H7 (cell line): ENCODE results near the gene KRT222. TPM values are rescaled to one million over a fixed set of nuclear protein-coding genes. Genes with fewer than 3 reads are reported as not detected.

Source experiments
- DNase-seq: peaks from one replicate; pipeline ENCODE4 v3.0.0; 2012
- H3K27me3 ChIP-seq: 2 replicates; pipeline ENCODE4 v1.6.0; 2011; ENCODE audit warnings: mild to moderate bottlenecking, low read length; ENCODE audit not compliant: control insufficient read depth, insufficient read depth
- H3K36me3 ChIP-seq: replicated peaks from 2 replicates; pipeline ENCODE4 v1.5.1; 2011; ENCODE audit warnings: low read length; ENCODE audit not compliant: control insufficient read depth, insufficient read depth
- H3K4me3 ChIP-seq: 2 replicates; pipeline ENCODE4 v1.5.1; 2011; ENCODE audit warnings: low read depth, mild to moderate bottlenecking, control low read depth, low read length, moderate library complexity; ENCODE audit not compliant: insufficient read depth
- total RNA-seq: library from RNA; depleted of rRNA; stranded (reverse); fragments of >200 nt; shearing (Covaris generic); gene quantifications from 2 replicates; pipeline ENCODE4 v1.2.3, GENCODE V29; 2014

The KRT222 gene
- total RNA-seq, 1 experiment from 2014 or later, result 0.07 TPM

GRCh38 chr17:40679523-40679907 lies 14.5 kb upstream of the KRT222 start:
- no peak for DNase-seq
- H3K4me3 ChIP-seq, result no peak overlapping the region
- no peaks in the 10 kb centered on the region; the same call in 1 of the 2 replicates for H3K27me3 ChIP-seq
- no peaks in the 10 kb centered on the region for H3K36me3 ChIP-seq

GRCh38 chr17:40678902-40679522 lies 14.0 kb upstream of the KRT222 start:
- no peak for DNase-seq
- Histone ChIP-seq H3K27me3 (no peaks in the 10 kb centered on the region; the same call in 1 of the 2 replicates), H3K36me3 (no peaks in the 10 kb centered on the region), H3K4me3 (no peak overlapping the region)

- Histone ChIP-seq H3K36me3 (no peaks in the 10 kb centered on the region), H3K27me3 (no peaks in the 10 kb centered on the region), H3K4me3 (no peak overlapping the region)
- DNase-seq, result no peak
Measured at GRCh38 chr17:40675905-40676304, 10.9 kb upstream of the KRT222 start.

- no peak for DNase-seq
- no peaks in the 10 kb centered on the region for H3K36me3 ChIP-seq
- no peaks in the 10 kb centered on the region for H3K27me3 ChIP-seq
- no peak overlapping the region for H3K4me3 ChIP-seq
Measured at GRCh38 chr17:40672654-40673053, 7.7 kb upstream of the KRT222 start.

GRCh38 chr17:40671282-40671681 lies 6.3 kb upstream of the KRT222 start:
- no peak for DNase-seq
- H3K4me3 ChIP-seq, result no peak overlapping the region
- no peaks in the 10 kb centered on the region for H3K36me3 ChIP-seq
- no peaks in the 10 kb centered on the region for H3K27me3 ChIP-seq

GRCh38 chr17:40666331-40666730 lies 1.4 kb upstream of the KRT222 start:
- no peaks in the 10 kb centered on the region for H3K27me3 ChIP-seq
- no peak for DNase-seq
- H3K36me3 ChIP-seq, result no peaks in the 10 kb centered on the region
- no peak overlapping the region for H3K4me3 ChIP-seq

- Histone ChIP-seq H3K4me3 (no peak overlapping the region), H3K27me3 (no peaks in the 10 kb centered on the region), H3K36me3 (no peaks in the 10 kb centered on the region)
- DNase-seq, result no peak
Measured at GRCh38 chr17:40663252-40663651, 1.7 kb downstream of the KRT222 start.

GRCh38 chr17:40659911-40660310 lies 5.1 kb downstream of the KRT222 start:
- no peaks in the 10 kb centered on the region for H3K36me3 ChIP-seq
- DNase-seq, result no peak
- H3K27me3 ChIP-seq, result no peaks in the 10 kb centered on the region
- no peak overlapping the region for H3K4me3 ChIP-seq

GRCh38 chr17:40658396-40658795 lies 6.6 kb downstream of the KRT222 start:
- Histone ChIP-seq H3K27me3 (no peaks in the 10 kb centered on the region), H3K4me3 (no peak overlapping the region), H3K36me3 (no peaks in the 10 kb centered on the region)
- no peak for DNase-seq

- Histone ChIP-seq H3K36me3 (no peaks in the 10 kb centered on the region), H3K4me3 (no peak overlapping the region), H3K27me3 (no peaks in the 10 kb centered on the region; the same call in 1 of the 2 replicates)
- no peak for DNase-seq
Measured at GRCh38 chr17:40651939-40652338, 13.0 kb downstream of the KRT222 start.

- DNase-seq, result no peak
- peaks cover 1% of the 10 kb centered on the region for H3K36me3 ChIP-seq
- no peaks in the 10 kb centered on the region; the same call in 1 of the 2 replicates for H3K27me3 ChIP-seq
- H3K4me3 ChIP-seq, result peak overlapping the region; percentile 91
Measured at GRCh38 chr17:40648384-40648968, 16.5 kb downstream of the KRT222 start.

- peak; percentile 86 for DNase-seq
Measured at GRCh38 chr17:40647624-40648383, 17.2 kb downstream of the KRT222 start, which contains the start of gene SMARCE1. TSS of gene SMARCE1 (minus strand) at chr17:40647818. CDS start at chr17:40645802, 2,016 bp downstream.

GRCh38 chr17:40646791-40647623 lies 18.0 kb downstream of the KRT222 start:
- H3K4me3 ChIP-seq, result peak overlapping the region; percentile 91
- peak; percentile 65 for DNase-seq
- peaks cover 7% of the 10 kb centered on the region for H3K36me3 ChIP-seq
- H3K27me3 ChIP-seq, result no peaks in the 10 kb centered on the region; the same call in 1 of the 2 replicates

More at GRCh38 chr17:40647624-40648383, 17.2 kb downstream of the KRT222 start, which contains the start of gene SMARCE1:
- Histone ChIP-seq H3K4me3 (peak within 1 kb of the TSS; percentile 91), H3K27me3 (no peaks in the 10 kb centered on the region; the same call in 1 of the 2 replicates), H3K36me3 (peaks cover 2% of the 10 kb centered on the region)

- peaks cover 7% of the 10 kb centered on the region for H3K36me3 ChIP-seq
- no peaks in the 10 kb centered on the region; the same call in 1 of the 2 replicates for H3K27me3 ChIP-seq
- no peak for DNase-seq
- H3K4me3 ChIP-seq, result no peak overlapping the region
Measured at GRCh38 chr17:40645943-40646342, 19.0 kb downstream of the KRT222 start.
